H9 (cell line): ENCODE measurements around the gene UBAC2. TPM values are rescaled to one million over a fixed set of nuclear protein-coding genes. Genes with fewer than 3 reads are reported as not detected.

Source experiments
- DNase-seq: peaks from one replicate; pipeline ENCODE4 v3.0.0-alpha.2; 2017
- H2AFZ ChIP-seq: one replicate; pipeline ENCODE4 v1.6.1; 2013; ENCODE audit warnings: mild to moderate bottlenecking, low read length, control low read depth, moderate library complexity
- H2AK5ac ChIP-seq: 2 replicates; pipeline ENCODE4 v1.6.1; 2013; ENCODE audit warnings: low read length, control low read depth, mixed read lengths; ENCODE audit not compliant: insufficient read length
- H2BK120ac ChIP-seq: one replicate; pipeline ENCODE4 v1.6.1; 2013; ENCODE audit warnings: low read depth, mild to moderate bottlenecking, low read length, control low read depth, inconsistent platforms; ENCODE audit not compliant: poor library complexity, severe bottlenecking
- H2BK12ac ChIP-seq: 2 replicates; pipeline ENCODE4 v1.6.1; 2013; ENCODE audit warnings: low read length, control low read depth, mixed read lengths, low read depth; ENCODE audit not compliant: insufficient read length
- H2BK15ac ChIP-seq: 2 replicates; pipeline ENCODE4 v1.6.1; 2013; ENCODE audit warnings: low read depth, low read length, control low read depth
- H2BK20ac ChIP-seq: one replicate; pipeline ENCODE4 v1.6.1; 2013; ENCODE audit warnings: low read depth, mild to moderate bottlenecking, low read length, control low read depth, inconsistent platforms; ENCODE audit not compliant: poor library complexity, severe bottlenecking
- H2BK5ac ChIP-seq: 2 replicates; pipeline ENCODE4 v1.6.1; 2013; ENCODE audit warnings: low read length, control low read depth, mixed read lengths; ENCODE audit not compliant: insufficient read length
- H3K14ac ChIP-seq: 2 replicates; pipeline ENCODE4 v1.6.1; 2013; ENCODE audit warnings: low read length, control low read depth; ENCODE audit not compliant: insufficient read depth
- H3K18ac ChIP-seq: 2 replicates; pipeline ENCODE4 v1.6.1; 2013; ENCODE audit warnings: low read depth, mild to moderate bottlenecking, mixed read lengths, low read length, control low read depth; ENCODE audit not compliant: insufficient read length
- H3K23ac ChIP-seq: 2 replicates; pipeline ENCODE4 v1.6.1; 2013; ENCODE audit warnings: low read length, control low read depth, mixed read lengths, low read depth; ENCODE audit not compliant: insufficient read length
- H3K23me2 ChIP-seq: 2 replicates; pipeline ENCODE4 v1.6.1; 2013; ENCODE audit warnings: low read depth, mild to moderate bottlenecking, mixed read lengths, low read length, control low read depth; ENCODE audit not compliant: insufficient read length, poor library complexity, severe bottlenecking
- H3K27ac ChIP-seq: 2 replicates; pipeline ENCODE4 v1.5.1; 2013; ENCODE audit warnings: low read length, control low read depth, mixed read lengths, low read depth; ENCODE audit not compliant: insufficient read length
- H3K27me3 ChIP-seq: 2 replicates; pipeline ENCODE4 v1.6.1; 2013; ENCODE audit warnings: low read length, control low read depth, inconsistent platforms; ENCODE audit not compliant: insufficient read depth
- H3K4ac ChIP-seq: 2 replicates; pipeline ENCODE4 v1.6.1; 2013; ENCODE audit warnings: low read depth, mild to moderate bottlenecking, control low read depth, inconsistent platforms, low read length, moderate library complexity
- H3K4me1 ChIP-seq: 2 replicates; pipeline ENCODE4 v1.6.1; 2013; ENCODE audit warnings: low read length, control low read depth, inconsistent platforms; ENCODE audit not compliant: insufficient read depth
- H3K4me2 ChIP-seq: 2 replicates; pipeline ENCODE4 v1.6.1; 2013; ENCODE audit warnings: low read length, control low read depth, mixed read lengths; ENCODE audit not compliant: insufficient read length, insufficient read depth
- H3K56ac ChIP-seq: 2 replicates; pipeline ENCODE4 v1.6.1; 2013; ENCODE audit warnings: low read depth, mild to moderate bottlenecking, mixed read lengths, low read length, control low read depth; ENCODE audit not compliant: insufficient read length
- H3K79me1 ChIP-seq: 2 replicates; pipeline ENCODE4 v1.6.1; 2013; ENCODE audit warnings: low read depth, mild to moderate bottlenecking, moderate library complexity, low read length, control low read depth, inconsistent platforms; ENCODE audit not compliant: insufficient read depth, poor library complexity, severe bottlenecking
- H3K79me2 ChIP-seq: 2 replicates; pipeline ENCODE4 v1.6.1; 2013; ENCODE audit warnings: low read length, control low read depth, inconsistent platforms; ENCODE audit not compliant: insufficient read depth
- H3K9ac ChIP-seq: 2 replicates; pipeline ENCODE4 v1.6.1; 2013; ENCODE audit warnings: low read length, control low read depth, mixed read lengths; ENCODE audit not compliant: insufficient read length; ENCODE audit errors: extremely low read depth
- H3K9me3 ChIP-seq: one replicate; pipeline ENCODE4 v1.6.1; 2013; ENCODE audit warnings: low read depth, low read length, inconsistent platforms; ENCODE audit not compliant: control insufficient read depth
- H3T11ph ChIP-seq: one replicate; pipeline ENCODE4 v1.6.1; 2013; ENCODE audit warnings: mild to moderate bottlenecking, low read length, control low read depth, inconsistent platforms
- H4K20me1 ChIP-seq: one replicate; pipeline ENCODE4 v1.6.1; 2013; ENCODE audit not compliant: control insufficient read depth, insufficient read length, insufficient read depth
- H4K5ac ChIP-seq: 2 replicates; pipeline ENCODE4 v1.6.1; 2013; ENCODE audit warnings: low read depth, mild to moderate bottlenecking, mixed read lengths, low read length, control low read depth; ENCODE audit not compliant: insufficient read length
- H4K8ac ChIP-seq: replicated peaks from 2 replicates; pipeline ENCODE4 v1.6.1; 2013; ENCODE audit warnings: low read length, control low read depth, mixed read lengths, low read depth; ENCODE audit not compliant: insufficient read length
- H4K91ac ChIP-seq: 2 replicates; pipeline ENCODE4 v1.6.1; 2013; ENCODE audit warnings: low read depth, mild to moderate bottlenecking, moderate library complexity, mixed read lengths, low read length, control low read depth; ENCODE audit not compliant: insufficient read length
- H3K27ac Mint-ChIP-seq, 3 experiments: 2 replicates in 2 of 3; 3 replicates in 1 of 3; pipeline ENCODE4 v1.8.0; 2020 to 2021; ENCODE audit warnings: mixed read lengths in 3 of 3, mild to moderate bottlenecking in 1 of 3, moderate library complexity in 1 of 3
- H3K27me3 Mint-ChIP-seq: 2 replicates; pipeline ENCODE4 v1.8.0; 2021; ENCODE audit warnings: low read depth, mild to moderate bottlenecking, moderate library complexity, mixed read lengths
- H3K36me3 Mint-ChIP-seq, 3 experiments: 2 replicates in 2 of 3; 3 replicates in 1 of 3; pipeline ENCODE4 v1.8.0; 2020 to 2021; ENCODE audit warnings: low read depth in 3 of 3, mixed read lengths in 3 of 3; ENCODE audit not compliant: insufficient read depth in 1 of 3
- H3K4me1 Mint-ChIP-seq, 2 experiments: 2 replicates each; pipeline ENCODE4 v1.8.0; 2020; ENCODE audit warnings: mixed read lengths in 2 of 2
- H3K4me3 Mint-ChIP-seq, 2 experiments: 2 replicates in 1 of 2; 3 replicates in 1 of 2; pipeline ENCODE4 v1.8.0; 2020 to 2021; ENCODE audit warnings: mild to moderate bottlenecking in 2 of 2, mixed read lengths in 2 of 2, moderate library complexity in 1 of 2
- H3K9me3 Mint-ChIP-seq, 2 experiments: 2 replicates in 1 of 2; 3 replicates in 1 of 2; pipeline ENCODE4 v1.8.0; 2020; ENCODE audit warnings: mild to moderate bottlenecking in 2 of 2, mixed read lengths in 2 of 2, moderate library complexity in 1 of 2
- WGBS: extraction: QIAGEN DNeasy Blood & Tissue Kit; methylation state at CpG from one replicate; pipeline ENCODE4 v1.1.7; 2013; ENCODE audit warnings: missing lambda C conversion rate, low lambda C conversion rate, mixed read lengths; ENCODE audit not compliant: insufficient read length; ENCODE audit errors: extremely low coverage; 5-methylcytosine and 5-hydroxymethylcytosine counted together
- total RNA-seq: library from RNA; stranded (reverse); gene quantifications from 2 replicates; pipeline ENCODE4 v1.2.1, GENCODE V29; 2021
- TF ChIP-seq, protein P1 (sequence below): fragments of 200-600 bp; sonication (generic); conservative IDR thresholded peaks from 3 replicates; pipeline ENCODE4 v1.8.0; 2021; ENCODE audit warnings: antibody characterized with exemption, mild to moderate bottlenecking

UBAC2 gene
- total RNA-seq, 1 experiment from 2014 or later, result 52.3 TPM

DNA sequence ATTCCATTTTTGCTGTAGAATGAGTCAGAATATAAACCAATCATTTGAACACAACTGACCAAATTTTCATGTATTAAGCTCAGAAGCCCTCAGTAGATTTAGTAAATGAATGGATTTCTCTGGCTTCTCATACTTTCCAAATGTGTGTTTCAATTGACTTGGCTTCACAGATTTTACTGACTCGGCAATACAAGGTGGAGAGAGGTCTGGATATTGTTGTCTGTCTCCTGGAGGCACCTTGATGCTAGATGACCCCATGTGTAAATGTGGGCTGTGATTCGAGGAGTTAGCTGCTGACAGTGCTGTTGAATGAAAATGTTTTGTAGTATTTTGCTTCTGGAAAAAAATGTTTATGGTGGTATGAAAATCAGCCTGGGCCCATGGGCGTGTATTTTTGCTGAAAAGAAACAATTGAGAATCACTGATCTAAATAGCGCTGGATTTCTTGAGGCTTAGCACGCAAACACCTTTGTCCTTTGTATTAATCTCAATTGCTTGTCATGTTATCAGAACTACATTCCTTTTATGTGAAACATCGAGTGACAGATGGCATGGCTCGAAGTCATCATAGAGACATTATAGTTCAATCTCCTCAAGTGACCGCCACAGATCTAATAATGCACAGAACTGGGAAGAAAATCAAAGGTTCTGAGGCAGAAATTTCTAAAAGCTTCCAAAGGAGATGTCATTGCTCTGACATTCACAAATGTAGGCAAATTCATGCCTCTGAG, 41.2 kb upstream of the UBAC2 start:
- TF ChIP-seq, protein P1, sequence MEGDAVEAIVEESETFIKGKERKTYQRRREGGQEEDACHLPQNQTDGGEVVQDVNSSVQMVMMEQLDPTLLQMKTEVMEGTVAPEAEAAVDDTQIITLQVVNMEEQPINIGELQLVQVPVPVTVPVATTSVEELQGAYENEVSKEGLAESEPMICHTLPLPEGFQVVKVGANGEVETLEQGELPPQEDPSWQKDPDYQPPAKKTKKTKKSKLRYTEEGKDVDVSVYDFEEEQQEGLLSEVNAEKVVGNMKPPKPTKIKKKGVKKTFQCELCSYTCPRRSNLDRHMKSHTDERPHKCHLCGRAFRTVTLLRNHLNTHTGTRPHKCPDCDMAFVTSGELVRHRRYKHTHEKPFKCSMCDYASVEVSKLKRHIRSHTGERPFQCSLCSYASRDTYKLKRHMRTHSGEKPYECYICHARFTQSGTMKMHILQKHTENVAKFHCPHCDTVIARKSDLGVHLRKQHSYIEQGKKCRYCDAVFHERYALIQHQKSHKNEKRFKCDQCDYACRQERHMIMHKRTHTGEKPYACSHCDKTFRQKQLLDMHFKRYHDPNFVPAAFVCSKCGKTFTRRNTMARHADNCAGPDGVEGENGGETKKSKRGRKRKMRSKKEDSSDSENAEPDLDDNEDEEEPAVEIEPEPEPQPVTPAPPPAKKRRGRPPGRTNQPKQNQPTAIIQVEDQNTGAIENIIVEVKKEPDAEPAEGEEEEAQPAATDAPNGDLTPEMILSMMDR, result no peak
- H4K8ac ChIP-seq, result no peak overlapping the region
- H3K4me2 ChIP-seq, result no peak overlapping the region
- no peak overlapping the region for H2BK5ac ChIP-seq
- no peak overlapping the region for H3T11ph ChIP-seq
- H2BK15ac ChIP-seq, result no peak overlapping the region
- H3K27ac Mint-ChIP-seq, result no peak overlapping the region
- H3K9me3 Mint-ChIP-seq, result no peaks in the 10 kb centered on the region; a peak in 1 of 5 replicates
- H3K4me1 Mint-ChIP-seq, result no peaks in the 10 kb centered on the region
- H3K14ac ChIP-seq, result no peak overlapping the region
- no peak overlapping the region for H3K27ac ChIP-seq
- H3K4ac ChIP-seq, result no peak overlapping the region
- H2BK20ac ChIP-seq, result no peak overlapping the region
- no peak overlapping the region for H3K23ac ChIP-seq
- no peak overlapping the region for H2BK12ac ChIP-seq
- no peak overlapping the region for H3K4me3 Mint-ChIP-seq
- no peaks in the 10 kb centered on the region; the same call in 1 of the 2 replicates for H3K27me3 Mint-ChIP-seq
- H2BK120ac ChIP-seq, result no peak overlapping the region
- H2AFZ ChIP-seq, result no peak overlapping the region
- H3K4me1 ChIP-seq, result no peaks in the 10 kb centered on the region
- no peaks in the 10 kb centered on the region for H3K27me3 ChIP-seq
- H4K91ac ChIP-seq, result no peak overlapping the region
- H3K79me2 ChIP-seq, result no peaks in the 10 kb centered on the region
- no peaks in the 10 kb centered on the region for H3K79me1 ChIP-seq
- no peaks in the 10 kb centered on the region for H3K36me3 Mint-ChIP-seq
- H3K56ac ChIP-seq, result no peak overlapping the region
- H4K20me1 ChIP-seq, result no peaks in the 10 kb centered on the region
- no peak overlapping the region for H3K18ac ChIP-seq
- WGBS, result no CpG with 5 or more reads among the region's 8 CpGs
- H2AK5ac ChIP-seq, result no peak overlapping the region
- H4K5ac ChIP-seq, result no peak overlapping the region
- no peaks in the 10 kb centered on the region for H3K9me3 ChIP-seq
- H3K23me2 ChIP-seq, result no peaks in the 10 kb centered on the region
- DNase-seq, result no peak
- H3K9ac ChIP-seq, result no peak overlapping the region
